Measurements from ENCODE around the gene MATR3. TPM values are rescaled to one million over a fixed set of nuclear protein-coding genes. Genes with fewer than 3 reads are reported as not detected.

The MATR3 gene
- total and polyA plus RNA-seq, 7 experiments from 2014 or later = 219 to 379 (median 291) TPM

GRCh38 chr5:139271201-139272027 is 22.1 kb upstream of the MATR3 start:
- H3K9me3 Mint-ChIP-seq = no peaks in the 10 kb centered on the region
- Histone ChIP-seq H3K27ac (ENCODE audit: low read depth, low read length) (no peak overlapping the region), H3K27me3 (ENCODE audit: control insufficient read depth in 2 of 2, insufficient read depth in 2 of 2, low read length in 2 of 2) (no peaks in the 10 kb centered on the region), H3K36me3 (ENCODE audit: control insufficient read depth in 2 of 3, insufficient read depth in 3 of 3, low read length in 3 of 3) (peaks cover 0 to 3% (median 0%) of the 10 kb centered on the region in 3 experiments), H3K4me1 (ENCODE audit: control insufficient read depth in 2 of 2, insufficient read depth in 2 of 2, low read length in 2 of 2) (peaks cover 26 to 27% of the 10 kb centered on the region in 2 donors), H3K9me3 (ENCODE audit: control insufficient read depth in 2 of 3, low read length in 3 of 3) (no peaks in the 10 kb centered on the region), H3K4me3 (ENCODE audit: low read length) (no peak overlapping the region)
- CTCF ChIA-PET = interaction anchor here (0.5 to 1.1 kb wide), 2 partner anchors 14 to 23 kb away, joined by 3 to 4 read pairs; no protein-coding TSS in a partner anchor
- intact Hi-C loops (cut with micrococcal nuclease) = loop anchor here (5.0 to 10.0 kb wide), 3 partner anchors 71 to 903 kb away; partner anchors contain the start of genes CYSTM1 (in 1 of the 2) and PAIP2 (in 1 of the 2)
- peak overlapping the region in 2 of 9 donors; percentile 9 to 39 for H3K27ac Mint-ChIP-seq
- H3K36me3 Mint-ChIP-seq = peaks cover 0 to 14% (median 0%) of the 10 kb centered on the region in 5 donors
- POLR2A ChIA-PET = interaction anchor here (0.6 to 3.6 kb wide), 4 partner anchors 18 to 70 kb away, joined by 3 to 40 read pairs (median 8); partner anchors contain the start of genes MATR3 and PAIP2
- H3K4me1 Mint-ChIP-seq = peaks cover 29 to 46% (median 40%) of the 10 kb centered on the region in 7 donors
- peaks cover 0 to 3% (median 0%) of the 10 kb centered on the region in 5 donors for H3K27me3 Mint-ChIP-seq
- no peak for DNase-seq
- H3K4me3 Mint-ChIP-seq = peak overlapping the region in 4 of 10 donors; percentile 3 to 49 (median 28)
- no peak for ATAC-seq

GRCh38 chr5:139272471-139273321 is 20.8 kb upstream of the MATR3 start:
- Histone ChIP-seq H3K4me3 (ENCODE audit: low read length) (peak overlapping the region; percentile 71), H3K36me3 (ENCODE audit: control insufficient read depth in 2 of 3, insufficient read depth in 3 of 3, low read length in 3 of 3) (peaks cover 0 to 3% (median 0%) of the 10 kb centered on the region in 3 experiments), H3K27me3 (ENCODE audit: control insufficient read depth in 2 of 2, insufficient read depth in 2 of 2, low read length in 2 of 2) (no peaks in the 10 kb centered on the region), H3K4me1 (ENCODE audit: control insufficient read depth in 2 of 2, insufficient read depth in 2 of 2, low read length in 2 of 2) (peaks cover 26 to 27% of the 10 kb centered on the region in 2 donors), H3K27ac (ENCODE audit: low read depth, low read length) (peak overlapping the region; percentile 69), H3K9me3 (ENCODE audit: control insufficient read depth in 2 of 3, low read length in 3 of 3) (no peaks in the 10 kb centered on the region)
- Mint-ChIP-seq H3K4me1 (peaks cover 31 to 53% (median 47%) of the 10 kb centered on the region in 7 donors), H3K36me3 (peaks cover 0 to 18% (median 3%) of the 10 kb centered on the region in 5 donors), H3K9me3 (no peaks in the 10 kb centered on the region), H3K27ac (peak overlapping the region; percentile 54 to 92 (median 85)), H3K4me3 (peak overlapping the region; percentile 77 to 92 (median 90)), H3K27me3 (peaks cover 0 to 3% (median 0%) of the 10 kb centered on the region in 5 donors)
- intact Hi-C loops (cut with micrococcal nuclease) = loop anchor here (1.0 to 10.0 kb wide), 8 partner anchors 21 to 902 kb away; partner anchors contain the start of genes PAIP2 (in 2 of the 2), CYSTM1 (in 1 of the 2), ETF1 (in 1 of the 2) and MATR3 (in 1 of the 2)
- CTCF ChIA-PET = interaction anchor here (0.7 kb wide), 1 partner anchor 243 kb away, joined by 3 read pairs; no protein-coding TSS in a partner anchor
- no peak for ATAC-seq
- DNase-seq = peak in 7 of 9 donors; percentile 23 to 47 (median 38)
- POLR2A ChIA-PET = interaction anchor here (0.6 to 3.6 kb wide), 9 partner anchors 16 to 1130 kb away, joined by 3 to 40 read pairs (median 3); partner anchors contain the start of genes MATR3, PAIP2, SIL1 and UBE2D2

GRCh38 chr5:139273322-139273571 is 20.3 kb upstream of the MATR3 start:
- H3K4me3 Mint-ChIP-seq = peak overlapping the region; percentile 77 to 92 (median 90)
- H3K9me3 Mint-ChIP-seq = no peaks in the 10 kb centered on the region
- ATAC-seq (peak; percentile 2), DNase-seq (peak in 1 of 9 donors; percentile 6)
- Histone ChIP-seq H3K4me1 (ENCODE audit: control insufficient read depth in 2 of 2, insufficient read depth in 2 of 2, low read length in 2 of 2) (peaks cover 26 to 27% of the 10 kb centered on the region in 2 donors), H3K27me3 (ENCODE audit: control insufficient read depth in 2 of 2, insufficient read depth in 2 of 2, low read length in 2 of 2) (no peaks in the 10 kb centered on the region), H3K36me3 (ENCODE audit: control insufficient read depth in 2 of 3, insufficient read depth in 3 of 3, low read length in 3 of 3) (peaks cover 0 to 4% (median 0%) of the 10 kb centered on the region in 3 experiments), H3K4me3 (ENCODE audit: low read length) (peak overlapping the region; percentile 71), H3K9me3 (ENCODE audit: control insufficient read depth in 2 of 3, low read length in 3 of 3) (no peaks in the 10 kb centered on the region), H3K27ac (ENCODE audit: low read depth, low read length) (peak overlapping the region; percentile 69)
- peak overlapping the region; percentile 54 to 92 (median 85) for H3K27ac Mint-ChIP-seq
- CTCF ChIA-PET = no interaction called here
- POLR2A ChIA-PET = interaction anchor here (1.0 to 3.6 kb wide), 7 partner anchors 10 to 288 kb away, joined by 3 to 40 read pairs (median 4); partner anchors contain the start of genes MATR3, PAIP2, SIL1 and UBE2D2
- H3K4me1 Mint-ChIP-seq = peaks cover 30 to 54% (median 47%) of the 10 kb centered on the region in 7 donors
- H3K36me3 Mint-ChIP-seq = peaks cover 0 to 19% (median 3%) of the 10 kb centered on the region in 5 donors
- intact Hi-C loops (cut with micrococcal nuclease) = loop anchor here (1.0 to 10.0 kb wide), 8 partner anchors 20 to 902 kb away; partner anchors contain the start of genes PAIP2 (in 2 of the 2), CYSTM1 (in 1 of the 2), ETF1 (in 1 of the 2) and MATR3 (in 1 of the 2)
- peaks cover 0 to 3% (median 0%) of the 10 kb centered on the region in 5 donors for H3K27me3 Mint-ChIP-seq

- peak; percentile 71 to 95 (median 83) for DNase-seq
- Histone ChIP-seq H3K27ac (ENCODE audit: low read depth, low read length) (peak overlapping the region; percentile 69), H3K9me3 (ENCODE audit: control insufficient read depth in 2 of 3, low read length in 3 of 3) (no peaks in the 10 kb centered on the region), H3K27me3 (ENCODE audit: control insufficient read depth in 2 of 2, insufficient read depth in 2 of 2, low read length in 2 of 2) (no peaks in the 10 kb centered on the region), H3K4me1 (ENCODE audit: control insufficient read depth in 2 of 2, insufficient read depth in 2 of 2, low read length in 2 of 2) (peaks cover 26 to 27% of the 10 kb centered on the region in 2 donors), H3K4me3 (ENCODE audit: low read length) (peak overlapping the region; percentile 71), H3K36me3 (ENCODE audit: control insufficient read depth in 2 of 3, insufficient read depth in 3 of 3, low read length in 3 of 3) (peaks cover 0 to 9% (median 0%) of the 10 kb centered on the region in 3 experiments)
- H3K4me1 Mint-ChIP-seq = peaks cover 30 to 54% (median 47%) of the 10 kb centered on the region in 7 donors
- intact Hi-C loops (cut with micrococcal nuclease) = loop anchor here (1.0 to 10.0 kb wide), 10 partner anchors 20 to 901 kb away; partner anchors contain the start of genes MATR3 (in 2 of the 2), PAIP2 (in 2 of the 2), SIL1 (in 2 of the 2) and CYSTM1 (in 1 of the 2)
- peak overlapping the region; percentile 54 to 92 (median 85) for H3K27ac Mint-ChIP-seq
- H3K36me3 Mint-ChIP-seq = peaks cover 0 to 20% (median 3%) of the 10 kb centered on the region in 5 donors
- ATAC-seq = peak; percentile 99
- peak overlapping the region; percentile 77 to 92 (median 90) for H3K4me3 Mint-ChIP-seq
- peaks cover 0 to 3% (median 0%) of the 10 kb centered on the region in 5 donors for H3K27me3 Mint-ChIP-seq
- ChIA-PET POLR2A (interaction anchor here (1.0 to 3.6 kb wide), 9 partner anchors 8 to 288 kb away, joined by 3 to 40 read pairs (median 4); partner anchors contain the start of genes MATR3, PAIP2, SIL1 and UBE2D2), CTCF (interaction anchor here (0.7 kb wide), 1 partner anchor 748 kb away, joined by 3 read pairs; no protein-coding TSS in a partner anchor)
- H3K9me3 Mint-ChIP-seq = no peaks in the 10 kb centered on the region
These were observed 19.8 kb upstream of the MATR3 start for GRCh38 chr5:139273572-139274289.

- peak overlapping the region; percentile 41 to 92 (median 74) for H3K4me3 Mint-ChIP-seq
- Histone ChIP-seq H3K27ac (ENCODE audit: low read depth, low read length) (no peak overlapping the region), H3K9me3 (ENCODE audit: control insufficient read depth in 2 of 3, low read length in 3 of 3) (no peaks in the 10 kb centered on the region), H3K4me3 (ENCODE audit: low read length) (no peak overlapping the region), H3K27me3 (ENCODE audit: control insufficient read depth in 2 of 2, insufficient read depth in 2 of 2, low read length in 2 of 2) (no peaks in the 10 kb centered on the region), H3K4me1 (ENCODE audit: control insufficient read depth in 2 of 2, insufficient read depth in 2 of 2, low read length in 2 of 2) (peaks cover 26 to 27% of the 10 kb centered on the region in 2 donors), H3K36me3 (ENCODE audit: control insufficient read depth in 2 of 3, insufficient read depth in 3 of 3, low read length in 3 of 3) (peaks cover 0 to 18% (median 0%) of the 10 kb centered on the region in 3 experiments)
- ATAC-seq (no peak), DNase-seq (no peak)
- peaks cover 0 to 3% (median 0%) of the 10 kb centered on the region in 5 donors for H3K27me3 Mint-ChIP-seq
- peaks cover 30 to 54% (median 49%) of the 10 kb centered on the region in 7 donors for H3K4me1 Mint-ChIP-seq
- ChIA-PET CTCF (interaction anchor here (0.6 kb wide), 1 partner anchor 11 kb away, joined by 3 read pairs; no protein-coding TSS in a partner anchor), POLR2A (interaction anchor here (0.6 to 3.2 kb wide), 3 partner anchors 18 to 668 kb away, joined by 3 to 25 read pairs (median 8); partner anchors contain the start of genes MATR3 and PAIP2)
- H3K27ac Mint-ChIP-seq = peak overlapping the region in 7 of 9 donors; percentile 10 to 70 (median 59)
- peaks cover 0 to 20% (median 3%) of the 10 kb centered on the region in 5 donors for H3K36me3 Mint-ChIP-seq
- intact Hi-C loops (cut with micrococcal nuclease) = loop anchor here in 1 of 2 donors (10.0 kb wide), 1 partner anchor 899 kb away; the partner anchor contains the start of gene CYSTM1
- no peaks in the 10 kb centered on the region for H3K9me3 Mint-ChIP-seq
These were observed 18.0 kb upstream of the MATR3 start for GRCh38 chr5:139275536-139275935.
